ENCODE measurements around the gene BORCS8.
"Not testable (repeated sequence)": the region's sequence is repeated elsewhere in the genome, so short reads cannot be mapped to it uniquely, and the experiment has no call there.

Gene BORCS8

DNA sequence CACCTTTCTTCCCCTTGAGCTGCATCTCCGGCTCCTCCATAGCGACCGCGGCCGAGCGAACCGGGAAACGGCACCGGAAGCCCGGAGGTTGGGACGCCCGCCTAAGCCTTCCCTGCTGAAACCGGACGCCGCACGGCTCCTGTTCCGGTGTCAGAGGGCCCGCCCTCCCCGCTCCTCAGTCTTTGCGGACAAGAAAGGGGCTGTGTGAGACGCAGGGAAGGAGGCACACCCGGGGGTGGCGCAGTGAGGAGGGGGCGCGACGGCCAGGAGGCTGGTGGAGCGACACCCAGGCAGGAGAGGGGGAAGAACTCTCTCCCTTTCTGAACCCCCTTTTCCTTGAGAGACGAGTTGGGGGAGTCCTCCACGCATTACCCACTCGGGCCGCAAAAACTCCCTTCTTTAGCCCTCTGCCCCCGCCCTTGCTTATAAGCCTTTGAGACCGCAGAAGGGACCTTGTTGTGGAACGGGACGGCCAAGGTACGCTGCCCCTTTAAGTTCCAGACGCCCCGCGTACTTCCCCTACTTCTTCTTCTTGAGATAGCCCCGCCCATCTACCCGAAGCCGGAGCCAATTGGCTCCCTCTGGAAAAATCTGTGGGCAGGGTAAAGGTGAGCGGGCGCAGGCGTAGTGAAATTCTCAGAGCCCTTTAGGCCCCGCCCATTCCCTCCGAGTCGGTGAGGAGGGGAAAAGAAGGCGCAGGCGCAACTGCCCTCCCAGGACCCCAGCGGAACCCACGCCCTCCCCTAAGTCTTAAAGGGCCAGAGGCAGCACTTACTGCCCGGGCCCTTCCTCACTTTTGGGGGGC, at the start of gene BORCS8, which contains the start of gene RFXANK:
TSS of gene BORCS8 (minus strand) at position 75 of the 805 bp plus-strand sequence. CDS start at position 40, 35 bp downstream.
TSS of gene RFXANK (plus strand) at position 181 of the 805 bp plus-strand sequence. CDS start 1,689 bp downstream, outside the sequence.
- peak; percentile 98 for DNase-seq

- DNase-seq: no peak
These were observed 48.5 kb upstream of the BORCS8 start for GRCh38 chr19:19240476-19240875.

- no peak for DNase-seq
These were observed 47.7 kb upstream of the BORCS8 start for GRCh38 chr19:19239675-19240074.

GRCh38 chr19:19238126-19238894, 46.4 kb upstream of the BORCS8 start:
- no peak for DNase-seq

DNA sequence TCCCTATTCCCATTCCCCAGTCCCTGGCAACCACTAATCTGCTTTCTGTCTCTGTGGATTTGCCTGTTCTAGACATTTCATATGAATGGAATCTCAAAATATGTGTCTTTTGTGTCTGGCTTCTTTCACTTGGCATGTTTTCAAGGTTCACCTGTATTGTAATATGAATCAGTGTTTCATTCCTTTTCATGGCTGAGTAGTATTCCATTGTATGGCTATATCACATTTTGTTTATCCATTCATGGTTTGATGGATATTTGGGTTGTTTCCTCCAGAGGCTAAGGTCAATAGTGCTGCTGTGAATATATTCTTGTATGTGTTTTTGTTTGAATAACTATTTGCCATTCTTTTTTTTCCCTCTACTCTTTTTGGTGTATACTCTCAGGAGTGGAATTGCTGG, 44.2 kb upstream of the BORCS8 start:
- no peak for DNase-seq

DNA sequence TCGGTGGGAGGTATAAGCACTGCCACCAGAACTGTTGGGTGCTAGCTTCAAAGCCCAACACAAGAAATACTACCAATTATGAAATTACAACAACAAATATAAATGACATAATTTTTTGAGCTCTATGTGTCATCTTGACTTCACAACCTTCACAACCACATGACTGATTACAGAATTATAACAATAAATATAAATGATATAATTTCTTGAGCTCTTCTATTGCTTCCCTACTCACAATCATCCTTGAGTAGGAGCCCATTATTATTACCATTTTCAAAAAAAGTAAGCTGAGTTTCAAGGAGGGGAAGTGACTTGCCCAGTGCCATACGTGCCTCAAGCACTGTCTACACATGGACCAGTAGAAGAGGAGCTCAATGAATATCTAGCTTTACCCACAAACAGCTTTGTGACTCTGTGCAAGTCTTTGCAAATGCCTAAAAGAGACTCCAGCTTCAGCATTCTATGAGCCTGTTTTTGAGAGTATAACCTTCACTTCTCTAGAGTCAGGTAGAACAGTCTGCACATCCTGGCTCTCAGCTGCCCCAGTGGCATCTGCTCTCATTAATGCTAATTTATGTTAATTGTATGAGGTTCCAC, 42.4 kb upstream of the BORCS8 start:
- no peak for DNase-seq

DNA sequence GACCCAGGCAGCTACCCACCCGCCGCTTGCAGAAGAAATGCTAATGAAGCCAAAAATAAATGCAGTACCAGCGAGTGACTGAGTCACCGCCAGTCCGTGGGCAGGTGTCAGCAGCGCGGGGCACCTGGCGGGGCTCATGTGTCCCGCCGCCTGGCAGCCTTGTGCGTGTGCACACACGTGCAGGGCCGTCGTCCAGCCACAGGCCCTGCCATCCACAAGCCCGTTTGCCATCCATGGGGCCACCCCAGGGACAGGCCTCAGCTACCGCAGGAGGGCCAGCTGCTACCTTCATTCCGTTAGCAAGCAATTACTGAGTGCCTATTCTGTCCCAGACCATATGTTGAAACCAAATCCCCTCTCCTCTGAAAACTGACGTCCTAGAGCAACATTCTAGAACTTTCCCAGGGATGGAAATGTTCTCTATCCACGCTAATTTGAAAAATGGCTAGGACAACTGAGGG, 40.3 kb upstream of the BORCS8 start:
- DNase-seq: no peak

DNA sequence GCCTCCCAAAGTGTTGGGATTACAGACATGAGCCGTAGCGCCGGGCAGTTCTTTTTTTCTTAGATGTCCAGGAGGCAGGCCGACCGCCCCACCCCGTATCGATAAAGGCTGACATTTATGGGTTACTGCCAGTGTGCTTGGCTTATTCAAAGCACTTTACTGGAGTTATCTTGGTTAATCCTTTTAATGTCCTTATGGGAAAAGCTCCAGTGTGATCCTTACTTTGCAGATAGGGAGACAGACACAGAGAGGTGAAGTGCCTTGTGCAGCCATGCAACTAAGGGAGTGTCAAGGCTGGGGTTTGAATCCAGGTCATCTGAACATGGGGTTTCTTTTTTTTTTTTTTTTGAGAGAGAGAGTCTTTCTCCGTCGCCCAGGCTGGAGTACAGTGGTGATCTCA, 39.0 kb upstream of the BORCS8 start:
- no peak for DNase-seq

GRCh38 chr19:19229701-19230100, 37.7 kb upstream of the BORCS8 start:
- DNase-seq: no peak

GRCh38 chr19:19227217-19227616, 35.3 kb upstream of the BORCS8 start:
- DNase-seq: no peak

- DNase-seq: no peak
These were observed 34.7 kb upstream of the BORCS8 start for GRCh38 chr19:19226663-19227062.

DNA sequence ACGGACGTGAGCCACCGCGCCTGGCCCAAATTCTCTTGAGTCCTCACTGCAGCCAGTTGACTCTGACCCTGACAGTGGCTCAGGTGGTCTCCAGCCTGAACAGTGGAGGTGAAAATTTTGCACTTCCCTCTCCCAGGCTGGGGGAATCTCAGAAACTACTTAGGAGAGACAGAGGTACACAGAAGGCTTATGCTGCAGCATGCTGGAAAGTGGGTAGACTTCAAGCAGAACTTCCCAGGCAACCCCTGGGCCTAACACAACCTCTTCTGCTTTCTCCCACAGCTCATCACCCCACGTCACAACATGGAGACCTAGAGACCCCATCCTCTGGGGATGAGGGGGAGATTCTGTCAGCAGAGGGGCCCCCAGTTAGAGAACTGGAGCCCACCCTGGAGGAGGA, 34.3 kb upstream of the BORCS8 start:
- DNase-seq: no peak

DNA sequence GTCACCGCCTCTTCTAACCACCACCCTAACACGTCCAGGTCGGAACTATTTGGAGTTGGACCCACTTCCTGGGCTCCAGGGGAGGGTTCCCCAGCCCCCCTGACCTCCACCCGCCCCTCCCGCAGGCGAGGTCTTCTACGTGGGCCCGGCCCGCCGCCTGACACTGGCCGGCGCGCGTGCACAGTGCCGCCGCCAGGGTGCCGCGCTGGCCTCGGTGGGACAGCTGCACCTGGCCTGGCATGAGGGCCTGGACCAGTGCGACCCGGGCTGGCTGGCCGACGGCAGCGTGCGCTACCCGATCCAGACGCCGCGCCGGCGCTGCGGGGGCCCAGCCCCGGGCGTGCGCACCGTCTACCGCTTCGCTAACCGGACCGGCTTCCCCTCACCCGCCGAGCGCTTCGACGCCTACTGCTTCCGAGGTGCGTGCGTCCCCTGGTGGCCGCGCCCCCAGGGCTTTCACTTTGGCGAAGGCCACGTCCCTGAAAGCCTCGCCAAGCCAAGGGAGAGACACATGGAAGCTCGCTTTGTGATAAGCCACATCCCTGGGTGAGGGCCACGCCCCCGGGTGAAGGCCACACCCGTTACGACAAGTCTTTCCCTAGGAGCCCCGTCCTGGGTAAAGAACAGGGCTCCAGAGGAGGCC, 33.0 kb upstream of the BORCS8 start:
- DNase-seq: peak; percentile 86

DNA sequence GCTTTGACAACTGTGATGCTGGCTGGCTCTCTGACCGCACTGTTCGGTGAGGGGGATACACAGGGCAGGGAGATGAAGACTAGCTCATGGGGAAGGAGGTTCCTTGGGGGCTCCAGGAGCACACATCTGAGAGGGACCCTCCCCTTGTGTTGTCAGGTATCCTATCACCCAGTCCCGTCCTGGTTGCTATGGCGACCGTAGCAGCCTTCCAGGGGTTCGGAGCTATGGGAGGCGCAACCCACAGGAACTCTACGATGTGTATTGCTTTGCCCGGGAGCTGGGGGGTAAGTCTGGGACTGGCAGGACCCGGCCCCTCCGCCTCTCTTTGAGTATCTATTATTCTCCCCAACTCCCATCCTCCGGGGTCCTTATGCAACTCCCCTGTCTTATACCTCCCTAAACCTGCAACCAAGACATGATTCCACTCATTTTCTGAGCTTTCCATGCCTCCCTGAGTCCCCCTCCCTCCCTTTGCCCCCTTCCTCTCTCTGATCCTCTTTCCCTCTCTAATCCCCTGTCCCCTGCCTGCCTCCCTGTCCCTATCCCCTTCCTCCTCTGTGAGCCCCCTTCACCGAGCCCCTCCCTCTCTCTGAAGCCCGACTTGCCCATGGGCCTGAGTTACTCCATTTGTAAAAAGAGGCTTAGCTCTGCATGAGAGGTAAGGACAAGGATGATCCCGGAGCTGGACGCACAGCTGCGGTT, 32.3 kb upstream of the BORCS8 start:
- DNase-seq: no peak

DNA sequence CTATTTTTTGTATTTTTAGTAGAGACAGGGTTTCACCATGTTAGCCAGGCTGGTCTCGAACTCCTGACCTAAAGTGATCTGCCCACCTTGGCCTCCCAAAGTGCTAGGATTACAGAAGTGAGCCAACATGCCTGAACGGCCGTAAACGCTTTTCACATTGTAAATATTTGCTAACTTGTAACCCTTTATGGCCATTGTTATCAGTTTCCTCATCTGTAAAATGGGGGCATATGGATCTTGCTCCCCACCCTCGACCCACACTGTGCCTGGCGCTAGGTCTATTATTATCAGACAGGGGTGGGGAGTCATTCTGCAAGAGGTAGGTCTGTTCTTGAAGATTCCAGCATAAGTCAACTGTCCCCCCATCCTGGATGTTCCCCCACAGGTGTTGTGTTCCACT, 31.7 kb upstream of the BORCS8 start:
- DNase-seq: no peak

DNA sequence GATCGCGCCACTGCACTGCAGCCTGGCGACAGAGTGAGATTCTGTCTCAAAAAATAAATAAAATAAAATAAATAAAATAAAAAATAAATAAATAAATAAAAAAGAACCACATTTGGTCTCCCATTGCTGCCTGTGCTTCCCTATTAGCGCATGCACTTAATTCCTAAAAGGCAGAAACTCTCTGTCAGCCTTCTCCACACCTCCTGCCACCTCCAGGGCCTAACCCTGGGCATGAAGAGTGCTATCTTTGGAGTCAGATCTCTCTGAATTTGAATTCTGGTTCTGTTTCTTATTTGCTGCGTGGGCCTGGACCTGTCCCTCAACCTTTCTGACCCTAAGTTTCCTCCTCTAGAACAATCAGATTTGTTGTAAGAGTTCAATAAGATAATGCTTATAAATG, 31.1 kb upstream of the BORCS8 start:
- DNase-seq: no peak

- not testable (repeated sequence) for DNase-seq
These were observed 29.0 kb upstream of the BORCS8 start for GRCh38 chr19:19221000-19221399.

DNA sequence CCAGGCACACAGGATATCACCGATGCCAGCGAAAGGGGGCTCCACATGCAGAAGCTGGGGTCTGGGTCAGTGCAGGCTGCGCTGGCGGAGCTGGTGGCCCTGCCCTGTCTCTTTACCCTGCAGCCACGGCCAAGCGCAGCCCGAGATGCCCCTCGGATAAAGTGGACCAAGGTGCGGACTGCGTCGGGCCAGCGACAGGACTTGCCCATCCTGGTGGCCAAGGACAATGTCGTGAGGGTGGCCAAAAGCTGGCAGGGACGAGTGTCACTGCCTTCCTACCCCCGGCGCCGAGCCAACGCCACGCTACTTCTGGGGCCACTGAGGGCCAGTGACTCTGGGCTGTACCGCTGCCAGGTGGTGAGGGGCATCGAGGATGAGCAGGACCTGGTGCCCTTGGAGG, 27.0 kb upstream of the BORCS8 start:
- DNase-seq: no peak

- no peak for DNase-seq
These were observed 25.1 kb upstream of the BORCS8 start for GRCh38 chr19:19217099-19217498.

GRCh38 chr19:19215792-19216191, 23.8 kb upstream of the BORCS8 start:
- DNase-seq: no peak

- DNase-seq: peak; percentile 71
These were observed 22.9 kb upstream of the BORCS8 start for GRCh38 chr19:19214892-19215291.

DNA sequence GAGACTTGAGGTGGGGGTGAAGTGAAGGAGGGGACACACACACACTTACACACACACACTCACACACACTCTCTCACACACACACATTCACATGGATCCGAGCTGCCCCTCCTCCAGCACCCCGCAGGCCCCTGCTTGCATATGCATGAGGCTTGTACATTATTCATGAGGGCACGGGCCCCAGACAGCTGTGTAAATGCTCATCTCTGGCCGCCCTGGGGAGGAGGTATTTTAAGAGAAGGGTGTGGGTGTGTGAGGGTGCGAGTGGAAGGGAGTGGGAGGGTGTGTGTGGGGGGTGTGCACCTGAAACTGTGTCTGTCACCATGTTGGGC, 22.2 kb upstream of the BORCS8 start:
- no peak for DNase-seq
